ENCODE measurements around the gene NQO2. TPM values are rescaled to one million over a fixed set of nuclear protein-coding genes. Genes with fewer than 3 reads are reported as not detected.

The NQO2 gene
- total RNA-seq, 1 experiment from 2014 or later, result 35.8 TPM

GRCh38 chr6:2976571-2977085, 23.1 kb upstream of the NQO2 start:
- no peaks in the 10 kb centered on the region for H3K9me3 Mint-ChIP-seq (ENCODE audit: unreplicated experiment)
- TF ChIP-seq CTCF (IDR thresholded peaks at IDR 0.05; ENCODE audit: insufficient read depth in 1 of 2, low read depth in 1 of 2, low read length in 1 of 2, severe bottlenecking in 1 of 2, unreplicated experiment in 1 of 2), result no peak
- CTCF ChIA-PET, result no interaction called here

GRCh38 chr6:2977290-2977689, 22.4 kb upstream of the NQO2 start:
- Histone ChIP-seq H3K4me3 (ENCODE audit: low read depth, low read length) (no peak overlapping the region), H3K27me3 (replicated peaks; ENCODE audit: control insufficient read depth, insufficient read depth, low read length) (no peaks in the 10 kb centered on the region), H3K4me1 (peaks cover 37% of the 10 kb centered on the region), H3K9me3 (no peaks in the 10 kb centered on the region), H3K36me3 (ENCODE audit: control insufficient read depth, insufficient read depth, low read length) (no peaks in the 10 kb centered on the region)
- Mint-ChIP-seq H3K36me3 (ENCODE audit: insufficient read depth, unreplicated experiment) (no peaks in the 10 kb centered on the region), H3K27me3 (ENCODE audit: insufficient read depth, unreplicated experiment) (no peaks in the 10 kb centered on the region), H3K4me3 (ENCODE audit: unreplicated experiment) (no peak overlapping the region), H3K27ac (ENCODE audit: unreplicated experiment) (no peak overlapping the region), H3K9me3 (ENCODE audit: unreplicated experiment) (no peaks in the 10 kb centered on the region), H3K4me1 (ENCODE audit: low read depth, unreplicated experiment) (peaks cover 21% of the 10 kb centered on the region)
- ChIA-PET CTCF (no interaction called here), POLR2A (interaction anchor here (0.6 kb wide), 1 partner anchor 22 kb away, joined by 10 read pairs; no protein-coding TSS in a partner anchor)
- no TSS peak for BruUV-seq (replicated peaks)
- no peak for TF ChIP-seq CTCF (IDR thresholded peaks at IDR 0.05; ENCODE audit: insufficient read depth in 1 of 2, low read depth in 1 of 2, low read length in 1 of 2, severe bottlenecking in 1 of 2, unreplicated experiment in 1 of 2)
- no peak for DNase-seq
- intact Hi-C loops (cut with micrococcal nuclease; ENCODE audit: unreplicated experiment), result no loop called here

More at GRCh38 chr6:2976571-2977085, 23.1 kb upstream of the NQO2 start:
- intact Hi-C loops (cut with micrococcal nuclease; ENCODE audit: unreplicated experiment), result no loop called here
- POLR2A ChIA-PET, result no interaction called here
- Mint-ChIP-seq H3K4me1 (ENCODE audit: low read depth, unreplicated experiment) (peaks cover 14% of the 10 kb centered on the region), H3K36me3 (ENCODE audit: insufficient read depth, unreplicated experiment) (peaks cover 5% of the 10 kb centered on the region), H3K27me3 (ENCODE audit: insufficient read depth, unreplicated experiment) (no peaks in the 10 kb centered on the region), H3K27ac (ENCODE audit: unreplicated experiment) (no peak overlapping the region), H3K4me3 (ENCODE audit: unreplicated experiment) (no peak overlapping the region)
- no TSS peak for BruUV-seq (replicated peaks)
- H3K9me3 ChIP-seq, result no peaks in the 10 kb centered on the region
- H3K4me1 ChIP-seq, result peaks cover 32% of the 10 kb centered on the region
- no peaks in the 10 kb centered on the region for H3K27me3 ChIP-seq (replicated peaks; ENCODE audit: control insufficient read depth, insufficient read depth, low read length)
- no peaks in the 10 kb centered on the region for H3K36me3 ChIP-seq (ENCODE audit: control insufficient read depth, insufficient read depth, low read length)
- DNase-seq, result no peak
- no peak overlapping the region for H3K4me3 ChIP-seq (ENCODE audit: low read depth, low read length)

GRCh38 chr6:2977799-2978590, 21.7 kb upstream of the NQO2 start:
- Histone ChIP-seq H3K9me3 (no peaks in the 10 kb centered on the region), H3K4me3 (ENCODE audit: low read depth, low read length) (no peak overlapping the region), H3K4me1 (peaks cover 44% of the 10 kb centered on the region), H3K36me3 (ENCODE audit: control insufficient read depth, insufficient read depth, low read length) (no peaks in the 10 kb centered on the region), H3K27me3 (replicated peaks; ENCODE audit: control insufficient read depth, insufficient read depth, low read length) (no peaks in the 10 kb centered on the region)
- Mint-ChIP-seq H3K4me3 (ENCODE audit: unreplicated experiment) (no peak overlapping the region), H3K27me3 (ENCODE audit: insufficient read depth, unreplicated experiment) (no peaks in the 10 kb centered on the region), H3K9me3 (ENCODE audit: unreplicated experiment) (no peaks in the 10 kb centered on the region), H3K4me1 (ENCODE audit: low read depth, unreplicated experiment) (peaks cover 26% of the 10 kb centered on the region), H3K27ac (ENCODE audit: unreplicated experiment) (no peak overlapping the region), H3K36me3 (ENCODE audit: insufficient read depth, unreplicated experiment) (no peaks in the 10 kb centered on the region)
- POLR2A ChIA-PET, result interaction anchor here (0.6 kb wide), 2 partner anchors 21 to 213 kb away, joined by 3 to 10 read pairs; partner anchors contain the start of gene WRNIP1
- no peak for TF ChIP-seq CTCF (IDR thresholded peaks at IDR 0.05; ENCODE audit: insufficient read depth in 1 of 2, low read depth in 1 of 2, low read length in 1 of 2, severe bottlenecking in 1 of 2, unreplicated experiment in 1 of 2)
- intact Hi-C loops (cut with micrococcal nuclease; ENCODE audit: unreplicated experiment), result no loop called here
- DNase-seq, result no peak
- no TSS peak for BruUV-seq (replicated peaks)
- CTCF ChIA-PET, result interaction anchor here (0.8 kb wide), 1 partner anchor 11 kb away, joined by 3 read pairs; no protein-coding TSS in a partner anchor
